Hematopoietic multipotent progenitor cell (in vitro differentiated cells): ENCODE results near the gene PLIN3. TPM values are rescaled to one million over a fixed set of nuclear protein-coding genes. Genes with fewer than 3 reads are reported as not detected.
"Not testable (repeated sequence)": the region's sequence is repeated elsewhere in the genome, so short reads cannot be mapped to it uniquely, and the experiment has no call there.

Experiments used
- DNase-seq, 3 donors: peaks; one replicate each; pipeline ENCODE4 v3.0.0-alpha.2; 2011 to 2015; ENCODE audit warnings: low read depth in 2 of 3, low spot score in 2 of 3
- total RNA-seq: library from RNA; depleted of rRNA; stranded (reverse); fragments of >200 nt; gene quantifications from one replicate; pipeline ENCODE4 v1.2.3, GENCODE V29; 2012

The PLIN3 gene
- total RNA-seq, 1 donor = 196 TPM

- peak; percentile 49 to 85 (median 81) for DNase-seq
These were observed 51.9 kb downstream of the PLIN3 start for GRCh38 chr19:4815426-4816201.

GRCh38 chr19:4814625-4815425 lies 52.6 kb downstream of the PLIN3 start:
- no peak for DNase-seq

- peak; percentile 71 to 80 (median 74) for DNase-seq
These were observed 55.9 kb downstream of the PLIN3 start for GRCh38 chr19:4811328-4812131.

- peak in 2 of 3 donors; percentile 29 to 52 for DNase-seq
These were observed 60.3 kb downstream of the PLIN3 start for GRCh38 chr19:4807188-4807587.

GRCh38 chr19:4806384-4806783 lies 61.1 kb downstream of the PLIN3 start:
- DNase-seq = no peak

- DNase-seq = not testable (repeated sequence)
These were observed 62.3 kb downstream of the PLIN3 start for GRCh38 chr19:4805140-4805539.

GRCh38 chr19:4803736-4804695 lies 63.5 kb downstream of the PLIN3 start:
- peak; percentile 32 to 87 (median 79) for DNase-seq

- DNase-seq = no peak
These were observed 64.8 kb downstream of the PLIN3 start for GRCh38 chr19:4802711-4803110.

- no peak for DNase-seq
These were observed 66.3 kb downstream of the PLIN3 start for GRCh38 chr19:4801085-4801619.

- no peak for DNase-seq
These were observed 66.8 kb downstream of the PLIN3 start for GRCh38 chr19:4800591-4801081.

- no peak for DNase-seq
These were observed 72.1 kb downstream of the PLIN3 start for GRCh38 chr19:4795400-4795799.

GRCh38 chr19:4794971-4795370 lies 72.5 kb downstream of the PLIN3 start:
- DNase-seq = no peak

- not testable (repeated sequence) for DNase-seq
These were observed 74.2 kb downstream of the PLIN3 start for GRCh38 chr19:4793278-4793677.

- DNase-seq = not testable (repeated sequence)
These were observed 74.6 kb downstream of the PLIN3 start for GRCh38 chr19:4792866-4793195.

GRCh38 chr19:4792019-4792865 lies 75.2 kb downstream of the PLIN3 start:
- not testable (repeated sequence) for DNase-seq

- DNase-seq = peak; percentile 95 to 100 (median 100)
These were observed 76.1 kb downstream of the PLIN3 start, which contains the start of gene FEM1A for GRCh38 chr19:4791183-4792018. Gene FEM1A (plus strand): TSS chr19:4791734. CDS start chr19:4791855, 121 bp downstream.
